ENCODE measurements around the gene KCNIP1.

KCNIP1 gene

DNA sequence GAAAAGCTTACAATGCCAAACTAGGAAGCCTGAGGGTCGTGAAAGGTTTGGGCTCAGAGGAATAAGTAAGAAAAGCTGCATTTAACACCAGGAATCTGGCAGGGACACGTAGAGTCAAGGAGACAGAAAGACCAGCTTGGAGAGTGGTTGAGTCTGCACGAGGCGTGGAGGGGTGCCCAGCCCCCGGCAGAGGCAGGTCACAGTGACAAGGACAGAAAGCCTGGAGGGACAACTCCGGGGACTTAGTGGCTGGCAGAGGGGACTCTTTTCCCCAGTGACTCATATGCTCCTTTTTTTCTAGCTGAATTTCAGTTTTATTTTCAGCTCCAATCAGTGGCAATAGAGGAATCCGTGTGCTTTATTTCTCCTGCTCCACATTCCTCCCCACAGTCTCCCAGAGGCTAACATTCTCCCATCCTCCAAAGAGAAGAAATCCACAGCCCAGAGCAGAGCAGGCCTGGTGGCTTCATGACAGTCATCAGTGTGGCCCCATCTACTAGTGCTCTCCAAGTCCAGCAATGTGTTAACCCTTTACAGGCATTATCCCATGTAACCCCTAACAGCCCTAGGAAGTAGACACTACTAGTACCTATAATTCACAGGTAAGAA is 80.7 kb downstream of the KCNIP1 start:
- no peak for TF ChIP-seq POLR2A (IDR thresholded peaks at IDR 0.05; ENCODE audit: low read length)
- TF ChIP-seq GATA1 (IDR thresholded peaks at IDR 0.05; ENCODE audit: low read depth, low read length), result no peak

DNA sequence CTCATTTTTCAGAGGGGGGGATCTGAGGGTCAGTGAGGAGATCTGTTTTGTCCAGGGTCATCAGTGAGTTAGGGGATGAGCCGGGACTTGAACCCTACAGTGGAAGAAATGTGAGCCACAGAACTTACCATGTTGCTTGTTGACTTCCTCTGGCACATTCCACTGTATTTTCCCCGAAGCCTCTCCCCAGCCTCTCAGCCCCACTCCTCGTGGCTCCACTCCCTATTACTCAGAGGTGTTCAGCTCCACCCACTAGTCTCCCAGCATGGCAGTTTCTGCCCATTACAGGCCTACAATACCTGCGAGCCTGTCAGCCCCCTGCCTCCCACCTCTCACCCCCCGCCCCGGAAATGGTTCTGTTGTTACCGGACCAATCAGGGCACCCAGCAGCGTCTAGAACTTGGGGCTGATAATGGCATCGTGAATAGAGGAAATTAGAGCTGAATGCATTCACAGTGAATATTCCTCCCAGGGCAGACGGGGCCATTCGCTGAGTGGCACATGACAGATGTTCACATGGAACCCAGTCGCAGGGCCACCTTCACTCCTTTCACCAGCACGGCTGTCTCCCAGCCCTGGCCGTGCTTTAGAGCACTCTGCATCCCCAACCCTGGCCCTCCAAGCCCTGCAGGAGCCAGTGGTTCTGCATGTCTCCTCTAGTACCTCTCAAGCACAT is 81.6 kb downstream of the KCNIP1 start:
- DNase-seq, result no peak
- no peak for TF ChIP-seq GATA1 (IDR thresholded peaks at IDR 0.05; ENCODE audit: low read depth, low read length)
- TF ChIP-seq POLR2A (IDR thresholded peaks at IDR 0.05; ENCODE audit: low read length), result no peak

More for the DNA sequence above, 80.7 kb downstream of the KCNIP1 start:
- DNase-seq, result no peak

DNA sequence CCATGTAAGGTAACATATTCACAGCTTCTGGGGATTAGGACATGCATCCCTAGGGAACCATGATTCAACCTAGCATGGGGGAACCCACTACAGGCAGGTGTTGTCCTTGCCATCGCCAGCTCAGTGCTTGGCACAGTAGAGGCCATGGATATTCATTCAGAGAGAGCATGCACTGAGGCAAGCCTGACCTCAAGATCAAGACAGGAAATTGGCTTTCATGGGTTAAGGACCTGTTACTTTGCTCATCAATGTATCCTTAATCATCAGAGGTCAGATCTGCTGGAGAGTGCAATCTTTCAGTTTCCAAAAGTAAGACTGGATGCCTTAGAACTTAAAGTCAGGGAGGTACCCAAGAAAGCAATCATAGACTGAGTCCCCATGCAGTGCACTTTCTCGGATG is 84.0 kb downstream of the KCNIP1 start:
- no peak for TF ChIP-seq GATA1 (IDR thresholded peaks at IDR 0.05; ENCODE audit: low read depth, low read length)
- TF ChIP-seq POLR2A (IDR thresholded peaks at IDR 0.05; ENCODE audit: low read length), result no peak
- no peak for DNase-seq

DNA sequence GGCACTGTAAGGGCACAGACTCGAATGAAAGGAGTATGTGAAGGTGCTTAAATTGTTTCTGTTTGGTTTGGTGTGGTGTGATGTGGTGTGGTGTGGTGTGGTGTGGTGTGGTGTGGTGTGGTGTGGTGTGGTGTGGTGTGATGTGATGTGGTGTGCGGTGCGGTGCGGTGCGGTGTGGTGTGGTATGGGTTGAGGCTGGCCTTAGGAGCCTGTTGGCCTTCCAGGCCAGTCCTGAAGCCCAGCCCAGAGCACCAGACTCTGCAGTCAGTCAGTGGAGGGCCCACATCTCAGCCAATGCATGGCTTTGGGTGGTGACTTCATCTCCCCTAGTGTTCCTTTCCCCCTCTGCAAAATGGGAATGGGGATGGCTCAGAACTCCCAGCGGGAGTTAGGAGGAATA is 85.8 kb downstream of the KCNIP1 start:
- no peak for DNase-seq
- TF ChIP-seq POLR2A (IDR thresholded peaks at IDR 0.05; ENCODE audit: low read length) (no peak), GATA1 (IDR thresholded peaks at IDR 0.05; ENCODE audit: low read depth, low read length) (no peak)

DNA sequence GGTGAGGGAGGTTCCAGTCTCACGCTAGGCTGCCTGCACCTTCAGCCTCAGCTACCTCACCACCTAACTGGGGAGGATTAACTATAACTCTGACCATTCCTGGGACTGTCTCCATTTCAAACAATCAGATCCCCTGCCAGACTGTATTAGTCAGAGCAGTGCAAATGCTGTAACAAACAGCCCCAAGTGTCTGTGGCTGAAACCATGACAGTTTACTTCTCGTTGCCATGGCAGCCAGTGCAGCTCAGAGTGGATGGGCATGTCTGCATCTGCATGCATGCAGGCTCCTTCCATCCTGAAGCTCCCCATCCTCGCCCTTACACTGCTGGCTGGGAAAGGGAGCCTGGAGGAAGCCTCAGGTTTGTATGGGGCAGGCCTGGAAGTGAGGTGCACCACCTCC is 86.7 kb downstream of the KCNIP1 start:
- TF ChIP-seq POLR2A (IDR thresholded peaks at IDR 0.05; ENCODE audit: low read length) (no peak), GATA1 (IDR thresholded peaks at IDR 0.05; ENCODE audit: low read depth, low read length) (no peak)

DNA sequence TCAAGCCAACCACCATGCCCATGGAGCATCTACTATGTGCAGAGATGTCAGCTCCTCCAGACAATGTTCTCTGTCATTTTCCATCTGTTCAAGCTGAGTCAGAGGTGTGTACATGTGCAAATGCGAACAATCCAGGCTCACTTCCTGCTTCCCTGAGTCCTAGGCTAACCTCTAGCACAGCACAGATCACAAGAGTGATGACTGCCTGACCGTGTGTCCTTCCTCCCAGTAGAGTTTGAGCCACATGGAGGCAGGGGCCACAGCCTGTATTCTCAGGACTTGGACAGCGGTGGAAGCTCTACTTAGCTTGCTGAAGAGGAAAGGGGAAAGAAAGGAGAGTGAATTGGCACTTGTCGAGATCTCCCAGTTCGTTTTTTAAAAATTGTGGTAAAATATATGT is 87.2 kb downstream of the KCNIP1 start:
- no peak for DNase-seq
- no peak for TF ChIP-seq GATA1 (IDR thresholded peaks at IDR 0.05; ENCODE audit: low read depth, low read length)
- TF ChIP-seq POLR2A (IDR thresholded peaks at IDR 0.05; ENCODE audit: low read length), result no peak

More for the DNA sequence above, 86.7 kb downstream of the KCNIP1 start:
- DNase-seq, result no peak

DNA sequence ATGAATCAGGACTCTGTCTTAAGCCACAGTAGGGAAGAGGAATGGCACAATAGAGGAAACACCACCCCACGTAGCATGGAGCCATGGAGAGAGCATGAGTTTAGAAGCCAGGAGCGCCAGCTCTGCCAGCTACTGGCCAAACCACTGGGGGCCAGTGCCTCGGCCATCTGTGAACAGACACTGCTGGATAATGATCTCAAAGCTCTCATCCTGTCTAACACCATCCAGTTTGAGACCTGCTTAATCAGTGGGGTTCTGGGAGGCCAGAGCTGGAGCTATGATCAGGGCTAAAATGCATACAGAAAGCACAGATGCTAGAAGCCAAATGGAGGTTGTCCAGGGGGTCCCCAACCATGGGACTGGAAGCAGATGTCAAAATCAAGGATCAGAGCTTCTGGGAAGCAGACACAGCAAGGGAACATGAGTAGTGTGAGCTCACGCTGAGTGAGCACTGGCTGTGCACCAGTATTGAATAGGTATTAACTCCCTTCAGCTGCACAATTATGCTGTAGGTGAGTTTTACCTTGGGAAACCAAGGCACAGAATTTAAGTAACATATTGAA is 92.7 kb downstream of the KCNIP1 start:
- no peak for DNase-seq
- no peak for TF ChIP-seq POLR2A (IDR thresholded peaks at IDR 0.05; ENCODE audit: low read length)
- no peak for TF ChIP-seq GATA1 (IDR thresholded peaks at IDR 0.05; ENCODE audit: low read depth, low read length)

DNA sequence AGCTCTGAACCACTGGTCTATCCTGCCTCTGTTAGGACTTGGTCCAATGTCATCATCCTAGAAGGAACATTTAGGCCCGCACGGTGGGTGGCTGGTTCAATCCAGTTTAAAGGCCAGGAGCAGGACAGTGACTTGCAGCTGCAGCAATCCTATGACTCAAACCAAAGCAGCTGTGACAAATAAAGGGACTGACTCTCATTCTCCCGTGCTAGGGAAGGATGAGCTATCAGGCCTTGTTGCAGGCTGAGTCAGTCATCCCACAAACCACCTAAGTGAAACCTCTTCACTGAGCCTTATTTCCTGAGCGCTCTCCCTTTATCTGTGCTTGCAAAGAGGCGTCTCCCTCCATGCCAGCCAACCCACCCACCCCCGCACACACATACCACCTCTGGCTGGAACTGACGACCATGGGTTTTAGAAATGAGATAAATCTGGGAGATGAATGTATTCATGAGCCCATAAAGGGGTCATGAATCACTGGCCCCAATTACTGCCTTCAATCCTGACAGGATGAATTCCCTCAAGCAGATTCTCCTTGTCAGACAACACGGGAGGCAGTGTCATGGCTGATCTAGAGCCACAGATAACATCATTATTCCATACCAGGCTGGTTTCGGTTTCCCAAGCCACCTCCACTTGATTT is 93.4 kb downstream of the KCNIP1 start:
- no peak for DNase-seq
- TF ChIP-seq GATA1 (IDR thresholded peaks at IDR 0.05; ENCODE audit: low read depth, low read length), result no peak
- no peak for TF ChIP-seq POLR2A (IDR thresholded peaks at IDR 0.05; ENCODE audit: low read length)

DNA sequence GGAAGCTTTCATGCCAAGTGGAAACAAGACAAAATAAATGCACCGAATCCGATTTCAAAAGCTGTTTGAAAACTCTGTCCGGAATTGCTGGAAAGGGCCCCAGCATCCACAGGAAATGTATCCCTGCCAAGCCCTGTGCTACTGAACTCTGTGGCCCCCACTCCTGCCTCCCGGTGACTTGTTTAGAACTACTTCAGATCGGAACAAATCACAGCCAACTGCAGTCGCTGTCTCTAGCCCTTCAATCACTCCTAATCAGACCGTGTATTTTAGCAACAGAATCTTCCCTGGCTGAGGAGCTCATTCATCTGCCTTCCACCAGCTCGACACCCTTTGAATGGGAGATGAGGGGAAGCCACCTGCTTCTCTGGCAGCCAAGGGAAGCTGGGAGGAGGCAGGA is 94.1 kb downstream of the KCNIP1 start:
- TF ChIP-seq POLR2A (IDR thresholded peaks at IDR 0.05; ENCODE audit: low read length) (no peak), GATA1 (IDR thresholded peaks at IDR 0.05; ENCODE audit: low read depth, low read length) (no peak)
- no peak for DNase-seq

DNA sequence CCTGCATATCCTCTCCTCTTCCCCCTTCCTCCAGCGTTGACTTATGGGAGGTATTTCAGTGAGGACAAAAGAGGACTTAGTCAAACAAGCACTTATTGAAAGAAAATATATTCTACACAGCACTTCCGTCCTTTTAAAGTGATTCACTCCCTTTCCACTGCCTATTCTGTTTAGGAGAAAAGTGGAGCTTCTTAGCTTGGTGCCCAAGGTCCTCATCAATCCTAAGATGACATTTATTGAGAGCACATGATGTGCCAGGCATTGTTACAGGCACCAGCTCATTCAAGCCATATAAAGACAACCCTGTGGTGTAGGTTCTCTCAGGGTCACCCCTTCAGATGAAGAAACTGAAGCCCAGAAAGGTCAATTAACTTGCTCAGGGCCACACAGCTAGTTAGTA is 95.9 kb downstream of the KCNIP1 start:
- TF ChIP-seq POLR2A (IDR thresholded peaks at IDR 0.05; ENCODE audit: low read length), result no peak
- no peak for TF ChIP-seq GATA1 (IDR thresholded peaks at IDR 0.05; ENCODE audit: low read depth, low read length)
- DNase-seq, result no peak

DNA sequence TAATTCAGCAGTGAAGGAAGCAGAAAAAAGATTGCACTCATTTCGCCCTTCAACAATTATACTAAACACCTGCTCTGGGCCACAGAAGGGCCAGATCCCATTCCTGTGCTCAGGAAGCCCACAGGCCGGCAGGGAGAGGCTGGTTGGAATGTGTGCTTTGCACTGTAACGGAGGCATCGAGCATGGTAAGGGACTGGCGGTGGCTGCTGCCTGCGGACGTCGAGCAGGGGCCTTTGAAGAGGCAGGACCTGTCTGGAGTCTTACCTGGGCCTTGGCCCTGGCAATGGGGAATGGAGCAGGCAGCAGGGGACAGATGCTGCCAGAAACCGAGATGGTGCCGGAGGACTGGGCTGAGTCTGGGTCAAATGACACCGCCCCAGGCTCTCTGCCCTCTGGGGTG is 97.8 kb downstream of the KCNIP1 start:
- no peak for DNase-seq
- TF ChIP-seq GATA1 (IDR thresholded peaks at IDR 0.05; ENCODE audit: low read depth, low read length) (no peak), POLR2A (IDR thresholded peaks at IDR 0.05; ENCODE audit: low read length) (no peak)

DNA sequence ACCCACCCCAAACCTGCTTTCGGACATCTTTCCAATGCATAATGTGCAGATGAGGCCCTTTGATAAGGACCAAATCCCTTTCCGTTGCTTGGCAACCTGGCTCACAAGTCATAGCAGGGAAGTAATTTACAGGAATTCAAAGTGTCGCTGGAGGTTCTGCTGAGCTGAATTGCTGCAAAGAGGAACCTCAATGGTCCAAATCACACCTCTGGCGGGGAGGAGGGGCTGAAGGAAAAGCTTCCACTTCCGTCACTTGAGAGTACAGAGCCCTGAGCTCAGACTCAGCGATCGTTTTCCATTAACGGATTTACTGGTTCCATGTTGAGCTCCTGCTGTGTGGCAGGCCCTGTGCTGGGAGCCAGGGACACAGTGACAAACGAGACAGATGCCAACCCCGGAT is 99.3 kb downstream of the KCNIP1 start:
- no peak for DNase-seq
- TF ChIP-seq POLR2A (IDR thresholded peaks at IDR 0.05; ENCODE audit: low read length), result no peak
- no peak for TF ChIP-seq GATA1 (IDR thresholded peaks at IDR 0.05; ENCODE audit: low read depth, low read length)

DNA sequence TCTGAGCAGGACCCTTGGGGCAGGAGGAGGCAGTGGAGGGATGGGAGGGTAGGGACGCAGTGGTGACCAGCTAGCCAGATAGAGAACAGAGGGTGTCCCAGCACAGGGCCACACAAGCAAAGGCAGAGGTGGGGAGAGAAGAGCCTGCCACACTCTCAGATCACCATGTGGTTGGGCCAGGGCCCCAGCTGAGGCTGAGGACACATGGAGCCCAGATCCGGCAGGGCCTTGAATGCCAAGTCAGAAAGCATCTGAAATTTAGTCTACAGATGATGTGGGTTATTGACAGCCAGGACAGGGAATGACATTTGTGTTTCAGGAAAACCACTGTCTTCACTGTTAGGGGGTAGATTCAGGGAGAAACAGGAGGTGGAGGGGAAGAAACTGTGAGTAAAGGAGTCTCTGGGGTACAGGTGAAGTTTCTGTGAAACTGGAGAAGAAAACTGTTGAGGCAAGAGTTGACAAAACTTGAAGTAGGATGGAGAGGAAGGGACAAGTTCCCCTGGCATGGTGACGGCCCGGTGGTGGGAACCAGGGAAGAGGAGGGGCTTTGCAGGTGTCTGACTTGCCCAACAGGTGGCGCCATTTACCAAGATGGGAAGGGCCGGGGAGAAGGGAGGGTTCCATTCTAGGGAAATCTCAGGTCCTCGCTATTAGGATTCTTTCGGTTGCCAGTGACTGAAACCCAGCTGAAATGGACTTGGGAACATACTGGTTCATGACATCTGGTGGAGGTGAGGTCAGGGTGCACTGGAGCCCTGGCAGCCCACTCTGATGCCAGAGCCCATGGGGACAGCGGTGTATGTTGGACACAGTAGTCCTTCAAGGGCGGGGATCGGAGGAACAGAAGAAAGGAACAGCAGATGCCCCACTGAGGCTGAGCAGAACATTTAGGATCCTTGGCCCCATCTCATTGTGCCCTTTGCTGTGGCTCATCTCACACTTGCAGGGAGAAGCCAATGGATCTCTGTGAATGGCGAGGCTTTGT is 100.1 kb downstream of the KCNIP1 start:
- TF ChIP-seq POLR2A (IDR thresholded peaks at IDR 0.05; ENCODE audit: low read length), result no peak
- peak; percentile 52 to 70 for DNase-seq

All from erythroblast (primary cell).